Adrenal gland (tissue), 12 donors: ENCODE results near the gene HBG2. TPM values are rescaled to one million over a fixed set of nuclear protein-coding genes. Genes with fewer than 3 reads are reported as not detected.
"Not testable (repeated sequence)": the region's sequence is repeated elsewhere in the genome, so short reads cannot be mapped to it uniquely, and the experiment has no call there.

Experiments
- DNase-seq, 7 donors: peaks; one replicate each; pipeline ENCODE4 v3.0.0-alpha.2; 2019 to 2020
- H3K27ac ChIP-seq, 5 donors: fragments of 200-600 bp; sonication (generic) in 4 of 5; 1 replicate in 3 of 5; 2 replicates in 2 of 5; pipeline versions ENCODE4 v1.5.1 to v1.8.0; 2016 to 2020; ENCODE audit warnings: mild to moderate bottlenecking in 1 of 5
- H3K27me3 ChIP-seq: fragments of 200-600 bp; 2 replicates; pipeline ENCODE4 v1.8.0; 2021
- H3K36me3 ChIP-seq, 2 donors: fragments of 200-600 bp; replicated peaks in 1 of 2; 1 replicate in 1 of 2; 2 replicates in 1 of 2; pipeline versions ENCODE4 v1.5.1 to v1.8.0; 2018 to 2022
- H3K4me1 ChIP-seq, 2 donors: fragments of 200-600 bp; replicated peaks in 1 of 2; 1 replicate in 1 of 2; 2 replicates in 1 of 2; pipeline versions ENCODE4 v1.5.1 to v1.8.0; 2018 to 2021
- H3K4me3 ChIP-seq, 4 donors: fragments of 200-600 bp; sonication (generic) in 3 of 4; one replicate each; pipeline ENCODE4 v1.5.1; 2016 to 2018
- H3K9me3 ChIP-seq, 3 donors: fragments of 200-600 bp; sonication (generic) in 1 of 3; replicated peaks in 1 of 3; 1 replicate in 2 of 3; 2 replicates in 1 of 3; pipeline versions ENCODE4 v1.5.1 to v1.8.0; 2016 to 2021
- POLR2A ChIP-seq, 2 donors: fragments of 450-650 bp; IDR thresholded peaks; one replicate each; pipeline ENCODE4 v1.6.1; 2017; ENCODE audit warnings: antibody characterized with exemption in 2 of 2, mild to moderate bottlenecking in 2 of 2, moderate library complexity in 1 of 2
- WGBS, 4 donors: extraction: QIAGEN DNeasy Blood & Tissue Kit in 2 of 4; methylation state at CpG; one replicate each; pipeline versions ENCODE4 v1.1.5 to v1.1.7; 2013 to 2017; 5-methylcytosine and 5-hydroxymethylcytosine counted together
- intact Hi-C, 2 donors: fragments of 100-400 bp; cut with DNase I; formaldehyde crosslinking; loops; one replicate each; pipeline versions ENCODE4 v1.14.1 to v1.15.0; 2022 to 2023
- polyA plus RNA-seq, 3 donors: library from polyadenylated mRNA; stranded (reverse); fragments of 200-250 nt in 2 of 3; fragments of 350-450 nt in 1 of 3; fragmentation: Illumina TruSeq in 1 of 3; extraction: RNeasy Lipid Tissue Mini Kit (QIAGEN cat#74804) in 1 of 3; gene quantifications; one replicate each; pipeline ENCODE4 v1.2.3, GENCODE V29; 2013 to 2014
- total RNA-seq, 9 donors: library from RNA; depleted of rRNA in 4 of 9; stranded (reverse); fragments of >200 nt in 4 of 9; fragments of 120-200 nt in 1 of 9; fragmentation: NEBNext Ultra II Directional in 1 of 9; extraction: Animal tissue kit (Norgen Biotek cat#: 25700) in 1 of 9; gene quantifications; one replicate each; pipeline versions ENCODE4 v1.1.0 to v1.2.4, GENCODE V29; 2013 to 2023
- TF ChIP-seq, protein P1 (sequence below), 6 experiments: fragments of 450-650 bp in 4 of 6; fragments of 200-600 bp in 2 of 6; sonication (generic) in 1 of 6; IDR thresholded peaks; 1 replicate in 5 of 6; 2 replicates in 1 of 6; pipeline versions ENCODE4 v1.5.1 to v1.8.0; 2016 to 2021; ENCODE audit warnings: antibody characterized with exemption in 6 of 6, mild to moderate bottlenecking in 2 of 6, moderate library complexity in 1 of 6
- donor health status: healthy with polysubstance abuse.
- donor health status: Bipolar disorder and iron deficiency.
- donor health status: DM: yes; HTN: yes; CAD: no.
- donor health status: DM: no; HTN: no; CAD: no.
- donor health status: DM: no; HTN: no; CAD: no.
- donor health status: DM: yes; HTN: yes; CAD: no.

HBG2 gene
- total and polyA plus RNA-seq, 12 donors: 0.51 to 9,973 (median 10.0) TPM; not detected in 7

DNA sequence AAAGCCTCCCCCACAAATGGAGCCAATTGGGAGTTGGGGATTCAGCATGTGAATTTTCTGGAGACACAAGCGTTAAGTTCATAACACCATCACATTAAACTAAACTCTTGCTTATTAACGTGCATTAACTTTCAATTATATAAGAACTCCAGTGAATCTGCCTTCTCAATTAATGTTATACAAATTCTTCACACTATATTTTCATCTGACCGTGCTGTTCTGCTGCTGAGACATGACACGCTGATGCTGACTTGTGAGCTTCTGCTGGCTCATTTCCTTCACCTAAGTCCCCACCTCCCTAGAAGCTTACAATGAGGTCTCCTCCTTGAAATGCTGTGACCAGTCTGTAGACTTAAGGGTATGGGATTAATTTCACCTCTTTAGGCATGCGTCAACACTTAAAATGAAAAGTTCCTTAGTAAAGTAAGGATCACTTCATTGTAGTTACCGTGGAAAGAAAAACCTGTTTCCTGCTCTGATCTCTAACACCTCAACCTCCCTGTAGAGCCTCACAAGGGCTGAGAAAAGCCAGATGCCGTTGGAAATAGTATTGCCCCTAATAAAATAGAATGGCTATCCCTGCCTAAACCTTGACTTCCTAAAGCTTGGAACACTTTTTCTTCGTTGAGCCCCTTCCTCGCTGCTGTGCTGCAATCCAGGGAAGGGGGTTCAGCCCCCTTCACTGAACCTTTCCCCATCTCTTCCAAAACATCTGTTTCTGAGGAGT, 2.2 kb downstream of the HBG2 start:
- intact Hi-C loops: no loop called here
- no peaks in the 10 kb centered on the region for H3K27me3 ChIP-seq
- no peak overlapping the region for H3K27ac ChIP-seq
- TF ChIP-seq POLR2A (IDR thresholded peaks at IDR 0.05): no peak
- TF ChIP-seq, protein P1, sequence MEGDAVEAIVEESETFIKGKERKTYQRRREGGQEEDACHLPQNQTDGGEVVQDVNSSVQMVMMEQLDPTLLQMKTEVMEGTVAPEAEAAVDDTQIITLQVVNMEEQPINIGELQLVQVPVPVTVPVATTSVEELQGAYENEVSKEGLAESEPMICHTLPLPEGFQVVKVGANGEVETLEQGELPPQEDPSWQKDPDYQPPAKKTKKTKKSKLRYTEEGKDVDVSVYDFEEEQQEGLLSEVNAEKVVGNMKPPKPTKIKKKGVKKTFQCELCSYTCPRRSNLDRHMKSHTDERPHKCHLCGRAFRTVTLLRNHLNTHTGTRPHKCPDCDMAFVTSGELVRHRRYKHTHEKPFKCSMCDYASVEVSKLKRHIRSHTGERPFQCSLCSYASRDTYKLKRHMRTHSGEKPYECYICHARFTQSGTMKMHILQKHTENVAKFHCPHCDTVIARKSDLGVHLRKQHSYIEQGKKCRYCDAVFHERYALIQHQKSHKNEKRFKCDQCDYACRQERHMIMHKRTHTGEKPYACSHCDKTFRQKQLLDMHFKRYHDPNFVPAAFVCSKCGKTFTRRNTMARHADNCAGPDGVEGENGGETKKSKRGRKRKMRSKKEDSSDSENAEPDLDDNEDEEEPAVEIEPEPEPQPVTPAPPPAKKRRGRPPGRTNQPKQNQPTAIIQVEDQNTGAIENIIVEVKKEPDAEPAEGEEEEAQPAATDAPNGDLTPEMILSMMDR (IDR thresholded peaks at IDR 0.05): no peak
- no peak overlapping the region for H3K4me3 ChIP-seq
- DNase-seq: no peak
- H3K9me3 ChIP-seq: no peaks in the 10 kb centered on the region
- no peaks in the 10 kb centered on the region for H3K36me3 ChIP-seq
- H3K4me1 ChIP-seq: no peaks in the 10 kb centered on the region
- WGBS, 4 donors: 53 to 64% (median 57%) methylated on average over 9 of the region's 9 CpGs

DNA sequence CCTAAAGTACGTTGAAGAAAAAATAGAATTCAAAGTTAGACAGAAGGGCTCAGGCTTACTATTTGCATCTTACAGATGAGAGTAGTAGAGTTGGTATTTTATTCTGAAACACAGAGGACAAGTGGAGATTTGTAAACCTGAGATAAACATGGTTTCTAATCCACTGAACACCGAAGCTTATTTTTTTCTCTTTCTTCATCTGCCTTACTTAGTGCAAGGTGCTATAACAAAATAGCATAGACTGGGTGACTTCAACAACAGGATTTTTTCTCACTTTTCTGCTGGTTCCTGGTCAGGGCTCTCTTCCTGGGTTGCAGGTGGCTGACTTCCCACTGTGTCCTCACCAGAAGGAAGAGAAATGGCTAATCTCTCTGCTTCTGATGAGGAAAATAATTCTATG, 2.8 kb downstream of the HBG2 start:
- TF ChIP-seq, protein P1 (IDR thresholded peaks at IDR 0.05): no peak
- no peak for TF ChIP-seq POLR2A (IDR thresholded peaks at IDR 0.05)
- Histone ChIP-seq H3K27me3 (no peaks in the 10 kb centered on the region), H3K9me3 (no peaks in the 10 kb centered on the region), H3K4me1 (no peaks in the 10 kb centered on the region), H3K36me3 (no peaks in the 10 kb centered on the region), H3K27ac (no peak overlapping the region), H3K4me3 (no peak overlapping the region)
- intact Hi-C loops: no loop called here
- WGBS, 4 donors: 22 to 61% (median 58%) methylated on average over 2 of the region's 2 CpGs
- DNase-seq: no peak

DNA sequence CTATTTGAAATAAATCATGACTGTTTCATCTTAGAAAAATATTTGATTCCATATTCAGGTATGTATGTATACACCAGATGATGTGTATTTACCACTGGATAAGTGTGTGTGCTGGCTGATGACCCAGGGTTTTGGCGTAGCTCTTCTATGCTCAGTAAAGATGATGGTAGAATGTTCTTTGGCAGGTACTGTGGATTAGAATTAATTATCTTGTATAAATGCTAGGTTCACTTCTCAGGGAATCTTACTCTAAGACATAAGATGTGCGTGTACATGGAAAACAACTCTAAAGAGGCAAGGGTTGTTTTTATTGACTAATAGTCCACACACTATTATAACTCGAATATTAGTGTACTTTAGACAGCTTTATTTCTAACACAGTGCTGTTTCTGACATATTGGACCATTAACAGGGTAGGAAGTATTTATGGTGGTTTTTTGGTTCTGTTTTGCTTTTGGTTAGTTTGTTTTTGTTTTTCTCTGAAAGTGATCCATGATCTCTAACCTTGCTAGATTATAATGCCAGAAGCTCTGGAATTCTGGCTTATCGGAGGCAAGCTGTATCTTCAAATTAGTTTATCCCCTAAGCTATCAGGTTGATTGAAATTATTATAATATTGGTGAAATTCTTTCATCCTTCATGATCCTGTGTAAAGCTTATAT, 3.9 kb downstream of the HBG2 start:
- Histone ChIP-seq H3K27ac (no peak overlapping the region), H3K27me3 (no peaks in the 10 kb centered on the region), H3K4me1 (no peaks in the 10 kb centered on the region), H3K36me3 (no peaks in the 10 kb centered on the region), H3K4me3 (no peak overlapping the region), H3K9me3 (no peaks in the 10 kb centered on the region)
- no peak for DNase-seq
- 73 to 85% (median 80%) methylated on average over 4 of the region's 4 CpGs for WGBS, 4 donors
- intact Hi-C loops: no loop called here
- TF ChIP-seq POLR2A (IDR thresholded peaks at IDR 0.05): no peak
- TF ChIP-seq, protein P1 (IDR thresholded peaks at IDR 0.05): no peak

DNA sequence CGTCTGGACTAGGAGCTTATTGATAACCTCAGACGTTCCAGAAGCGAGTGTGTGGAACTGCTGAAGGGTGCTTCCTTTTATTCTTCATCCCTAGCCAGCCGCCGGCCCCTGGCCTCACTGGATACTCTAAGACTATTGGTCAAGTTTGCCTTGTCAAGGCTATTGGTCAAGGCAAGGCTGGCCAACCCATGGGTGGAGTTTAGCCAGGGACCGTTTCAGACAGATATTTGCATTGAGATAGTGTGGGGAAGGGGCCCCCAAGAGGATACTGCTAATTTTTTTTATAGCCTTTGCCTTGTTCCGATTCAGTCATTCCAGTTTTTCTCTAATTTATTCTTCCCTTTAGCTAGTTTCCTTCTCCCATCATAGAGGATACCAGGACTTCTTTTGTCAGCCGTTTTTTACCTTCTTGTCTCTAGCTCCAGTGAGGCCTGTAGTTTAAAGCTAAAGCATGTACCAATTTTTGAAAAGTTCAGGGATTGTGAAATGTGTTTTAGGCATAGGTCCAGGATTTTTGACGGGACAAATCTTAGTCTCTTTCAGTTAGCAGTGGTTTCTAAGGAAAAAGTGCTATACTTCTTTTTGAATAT, 4.7 kb downstream of the HBG2 start, which contains the start of gene HBG1:
Gene HBG1 (minus strand): TSS at position 51 of the 590 bp plus-strand sequence. CDS start 53 bp downstream, outside the sequence.
- H3K27ac ChIP-seq, H3K4me3 ChIP-seq, DNase-seq, H3K9me3 ChIP-seq, H3K4me1 ChIP-seq, H3K27me3 ChIP-seq, intact Hi-C loops, H3K36me3 ChIP-seq: not testable (repeated sequence)
- WGBS, 4 donors: 48 to 65% (median 56%) methylated on average over 3 of the region's 9 CpGs

DNA sequence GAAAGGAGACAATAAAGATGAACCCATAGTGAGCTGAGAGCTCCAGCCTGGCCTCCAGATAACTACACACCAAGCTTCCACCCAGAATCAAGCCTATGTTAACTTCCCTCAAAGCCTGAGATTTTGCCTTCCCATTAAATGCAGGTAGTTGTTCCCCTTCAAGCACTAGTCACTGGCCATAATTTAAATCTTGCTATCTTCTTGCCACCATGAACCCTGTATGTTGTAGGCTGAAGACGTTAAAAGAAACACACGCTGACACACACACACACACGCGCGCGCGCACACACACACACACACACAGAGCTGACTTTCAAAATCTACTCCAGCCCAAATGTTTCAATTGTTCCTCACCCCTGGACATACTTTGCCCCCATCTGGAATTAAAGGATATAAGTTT, 6.1 kb downstream of the HBG2 start:
- H3K4me1 ChIP-seq, DNase-seq, H3K36me3 ChIP-seq, H3K27ac ChIP-seq, H3K4me3 ChIP-seq, H3K9me3 ChIP-seq, intact Hi-C loops, H3K27me3 ChIP-seq: not testable (repeated sequence)
- 21 to 78% (median 62%) methylated on average over 7 of the region's 7 CpGs for WGBS, 4 donors
